Measurements from ENCODE around the gene PPCDC. TPM values are rescaled to one million over a fixed set of nuclear protein-coding genes. Genes with fewer than 3 reads are reported as not detected.

The PPCDC gene
- 12.8 TPM for total RNA-seq
- 13.6 TPM for polyA plus RNA-seq

DNA sequence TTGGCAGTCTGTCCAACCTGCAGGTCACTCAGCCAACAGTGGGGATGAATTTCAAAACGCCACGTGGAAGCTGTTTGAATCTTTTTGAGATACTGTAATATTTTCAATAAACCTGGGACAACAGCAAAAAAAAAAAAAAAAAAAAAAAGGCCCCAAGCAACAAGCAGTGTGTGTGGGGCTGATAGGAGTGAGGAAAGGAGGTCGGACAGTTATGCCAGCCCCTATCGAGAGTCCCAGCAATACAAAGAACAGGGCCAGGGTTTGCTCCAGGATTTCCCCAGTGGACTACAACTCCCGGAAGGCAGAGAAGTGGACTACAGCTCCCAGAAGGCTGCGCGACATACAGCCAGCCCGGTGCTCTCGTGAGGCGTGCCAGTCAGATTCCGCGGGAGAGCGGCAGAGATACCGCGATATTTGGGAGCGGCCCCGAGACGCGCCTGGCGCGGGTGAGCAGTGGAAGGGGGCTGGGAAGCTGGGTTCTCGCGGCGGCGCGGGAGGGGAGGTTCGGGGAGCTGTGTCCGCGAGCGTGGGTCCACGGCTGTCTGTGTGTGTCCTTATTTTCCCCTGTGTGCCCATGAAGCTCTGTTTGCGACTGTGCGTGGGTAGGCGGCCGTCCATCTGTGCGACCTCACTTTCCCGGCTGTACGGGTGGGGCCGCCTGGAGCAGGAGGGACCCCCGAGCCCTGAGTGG lies at the start of gene PPCDC:
Gene PPCDC (plus strand): TSS at position 410 of the 691 bp plus-strand sequence. CDS start 4,729 bp downstream, outside the sequence.
- H3K4me3 ChIP-seq (ENCODE audit: low read depth, low read length): peak within 1 kb of the TSS; percentile 87
- peak; percentile 91 for DNase-seq (ENCODE audit: extremely low spot score)
- H3K27ac ChIP-seq (ENCODE audit: low read depth): peak within 1 kb of the TSS; percentile 80
- no peaks in the 10 kb centered on the region for H3K4me1 ChIP-seq (ENCODE audit: insufficient read depth)
- no peaks in the 10 kb centered on the region for H3K36me3 ChIP-seq (ENCODE audit: insufficient read depth)
- WGBS: 3% methylated on average over 40 of the region's 40 CpGs

DNA sequence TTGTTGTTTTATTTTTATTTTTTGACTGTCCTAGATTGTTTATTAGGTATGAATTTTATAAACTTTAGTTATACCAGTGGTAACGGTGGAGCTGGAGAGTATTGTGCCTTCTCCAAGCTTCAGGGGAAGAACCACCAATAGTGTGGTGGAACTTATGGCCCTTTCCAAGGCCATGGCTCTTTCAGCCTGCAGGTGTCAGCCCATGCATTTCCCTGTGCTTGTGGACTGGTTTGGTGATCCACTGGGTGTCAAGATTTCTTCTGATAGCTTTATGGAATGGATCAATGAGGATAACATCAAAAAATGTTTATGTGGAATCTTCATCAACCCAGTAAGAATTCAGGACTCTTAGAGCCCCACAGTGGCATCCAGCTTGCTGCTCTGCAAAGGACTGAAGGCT lies 47.2 kb upstream of the PPCDC start:
- Histone ChIP-seq H3K27ac (ENCODE audit: low read depth) (no peak overlapping the region), H3K36me3 (ENCODE audit: insufficient read depth) (no peaks in the 10 kb centered on the region), H3K4me3 (ENCODE audit: low read depth, low read length) (no peak overlapping the region), H3K4me1 (ENCODE audit: insufficient read depth) (no peaks in the 10 kb centered on the region)
- DNase-seq (ENCODE audit: extremely low spot score): no peak
- 80% methylated on average over 1 of the region's 1 CpG for WGBS

DNA sequence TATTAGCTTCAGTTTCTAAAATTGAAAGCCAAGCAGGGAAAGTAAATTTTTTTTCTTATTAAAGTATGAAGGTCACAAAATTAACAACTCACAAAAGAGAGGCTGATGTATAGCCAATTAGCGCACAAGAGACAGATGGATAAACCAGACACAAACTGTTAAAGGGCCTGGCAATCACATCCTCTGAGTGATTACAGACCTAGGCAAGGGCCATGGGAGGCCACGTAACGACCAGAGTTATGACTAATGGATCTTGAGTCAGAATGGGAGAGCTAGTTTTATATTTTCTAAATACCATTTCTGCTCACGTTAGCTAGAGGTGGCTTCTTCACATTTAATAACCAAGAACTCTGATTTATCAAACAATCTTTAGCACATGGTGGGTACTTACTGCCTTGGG lies 45.8 kb upstream of the PPCDC start:
- no peak for DNase-seq (ENCODE audit: extremely low spot score)
- no peaks in the 10 kb centered on the region for H3K4me1 ChIP-seq (ENCODE audit: insufficient read depth)
- H3K27ac ChIP-seq (ENCODE audit: low read depth): no peak overlapping the region
- no peaks in the 10 kb centered on the region for H3K36me3 ChIP-seq (ENCODE audit: insufficient read depth)
- 55% methylated on average over 4 of the region's 4 CpGs for WGBS
- H3K4me3 ChIP-seq (ENCODE audit: low read depth, low read length): no peak overlapping the region

DNA sequence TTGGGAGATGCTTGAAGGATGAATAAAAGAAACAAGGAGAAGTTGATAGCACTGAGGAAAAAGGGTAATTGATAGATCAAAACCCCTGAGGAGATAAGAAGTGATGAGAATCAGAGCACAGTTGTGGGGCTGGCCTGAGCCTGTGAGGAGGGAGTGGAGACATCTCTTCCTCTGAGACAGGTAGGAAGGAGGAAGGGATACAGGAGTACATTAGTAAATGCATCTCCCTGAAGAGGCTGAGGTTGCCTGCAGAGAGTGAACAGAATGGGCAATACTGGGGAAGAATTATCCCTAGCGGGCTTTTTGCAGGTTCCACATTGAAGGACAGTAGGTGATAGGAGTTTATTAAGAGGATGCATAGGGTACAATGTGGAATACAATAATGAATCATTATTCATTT lies 45.3 kb upstream of the PPCDC start:
- no peak overlapping the region for H3K27ac ChIP-seq (ENCODE audit: low read depth)
- WGBS: 84% methylated on average over 1 of the region's 1 CpG
- H3K4me1 ChIP-seq (ENCODE audit: insufficient read depth): no peaks in the 10 kb centered on the region
- H3K4me3 ChIP-seq (ENCODE audit: low read depth, low read length): no peak overlapping the region
- no peaks in the 10 kb centered on the region for H3K36me3 ChIP-seq (ENCODE audit: insufficient read depth)
- no peak for DNase-seq (ENCODE audit: extremely low spot score)

DNA sequence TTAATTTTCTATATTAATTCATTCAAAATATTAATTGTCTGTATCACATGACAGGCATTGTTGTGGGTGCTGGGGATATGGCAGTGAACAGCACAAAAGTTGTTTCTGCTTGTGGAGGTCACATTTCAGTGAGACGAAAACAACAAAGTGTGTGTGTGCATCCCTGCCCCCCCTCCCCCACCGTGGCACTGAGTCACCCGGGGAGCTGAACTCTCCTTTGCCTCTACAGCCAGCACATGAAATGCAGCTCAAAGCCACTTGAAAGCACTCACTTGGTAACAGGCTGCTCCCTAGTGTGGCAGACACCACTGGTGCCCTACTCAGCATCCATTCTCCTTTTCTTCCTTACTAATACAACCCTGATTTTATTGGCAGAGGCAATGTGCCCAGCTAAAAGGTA lies 44.9 kb upstream of the PPCDC start:
- Histone ChIP-seq H3K36me3 (ENCODE audit: insufficient read depth) (no peaks in the 10 kb centered on the region), H3K4me1 (ENCODE audit: insufficient read depth) (no peaks in the 10 kb centered on the region), H3K27ac (ENCODE audit: low read depth) (no peak overlapping the region), H3K4me3 (ENCODE audit: low read depth, low read length) (no peak overlapping the region)
- 20% methylated on average over 3 of the region's 3 CpGs for WGBS
- no peak for DNase-seq (ENCODE audit: extremely low spot score)

DNA sequence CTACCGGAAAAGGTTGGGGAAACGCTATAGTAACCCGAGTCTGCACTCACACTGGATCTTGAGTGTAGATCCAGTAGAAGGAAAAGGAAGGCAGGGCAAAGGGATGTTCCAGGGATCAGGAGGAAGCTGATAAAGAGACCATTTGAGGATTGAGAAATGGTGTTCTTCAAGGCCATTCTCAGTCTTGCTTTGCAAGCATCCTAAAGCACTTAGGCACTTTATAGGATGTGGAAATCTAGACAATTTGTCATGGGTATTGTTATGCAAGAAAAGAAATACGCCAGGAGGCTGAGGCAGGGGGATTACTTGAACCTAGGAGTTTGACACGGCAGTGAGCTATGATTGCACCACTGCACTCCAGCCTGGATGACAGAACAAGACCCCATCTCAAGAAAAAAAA lies 41.2 kb upstream of the PPCDC start:
- Histone ChIP-seq H3K27ac (ENCODE audit: low read depth) (no peak overlapping the region), H3K36me3 (ENCODE audit: insufficient read depth) (no peaks in the 10 kb centered on the region), H3K4me1 (ENCODE audit: insufficient read depth) (no peaks in the 10 kb centered on the region), H3K4me3 (ENCODE audit: low read depth, low read length) (no peak overlapping the region)
- 72% methylated on average over 5 of the region's 5 CpGs for WGBS
- no peak for DNase-seq (ENCODE audit: extremely low spot score)

GRCh38 chr15:74983725-74984231 lies 39.6 kb upstream of the PPCDC start:
- no peak overlapping the region for H3K4me3 ChIP-seq (ENCODE audit: low read depth, low read length)
- no peak overlapping the region for H3K27ac ChIP-seq (ENCODE audit: low read depth)
- no peak for DNase-seq (ENCODE audit: extremely low spot score)
- 26% methylated on average over 4 of the region's 4 CpGs for WGBS
- H3K36me3 ChIP-seq (ENCODE audit: insufficient read depth): no peaks in the 10 kb centered on the region
- no peaks in the 10 kb centered on the region for H3K4me1 ChIP-seq (ENCODE audit: insufficient read depth)

DNA sequence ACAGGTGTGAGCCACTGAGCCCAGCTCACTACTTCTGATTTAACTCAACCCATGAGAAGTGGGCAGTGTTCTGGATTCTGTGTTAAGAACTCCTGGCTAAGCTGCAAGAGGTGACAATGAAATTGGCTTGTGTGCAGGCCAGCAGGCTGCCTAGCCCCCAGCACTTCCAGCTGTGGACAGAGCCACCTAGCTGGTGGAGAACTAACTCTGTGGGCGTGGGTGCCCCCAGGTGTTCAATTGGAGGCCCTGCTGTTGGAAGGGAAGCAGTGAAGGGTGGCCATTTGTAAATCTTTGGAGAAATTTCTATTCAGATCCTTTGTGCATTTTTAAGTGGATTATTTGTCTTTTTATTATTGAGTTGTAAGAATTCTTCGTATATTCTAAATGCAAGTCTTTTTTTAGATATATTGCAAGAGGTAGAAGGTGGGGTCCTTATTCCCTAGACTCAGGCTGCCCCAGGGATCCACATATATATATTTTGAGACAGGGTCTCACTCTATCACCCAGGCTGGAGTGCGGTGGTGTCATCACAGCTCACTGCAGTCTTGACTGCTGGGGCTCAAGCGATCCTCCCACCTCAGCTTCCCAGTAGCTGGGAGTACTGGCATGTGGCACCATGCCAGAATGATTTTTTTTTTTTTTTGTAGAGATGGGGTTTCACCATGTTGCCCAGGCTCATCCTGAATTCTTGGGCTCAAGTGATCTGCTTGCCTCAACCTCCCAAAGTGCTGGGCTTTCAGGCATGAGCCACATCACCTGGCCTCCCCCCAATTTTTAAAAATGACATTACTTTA lies 35.2 kb upstream of the PPCDC start:
- no peak for DNase-seq (ENCODE audit: extremely low spot score)
- H3K4me3 ChIP-seq (ENCODE audit: low read depth, low read length): no peak overlapping the region
- no peak overlapping the region for H3K27ac ChIP-seq (ENCODE audit: low read depth)
- H3K36me3 ChIP-seq (ENCODE audit: insufficient read depth): no peaks in the 10 kb centered on the region
- H3K4me1 ChIP-seq (ENCODE audit: insufficient read depth): no peaks in the 10 kb centered on the region
- 45% methylated on average over 4 of the region's 4 CpGs for WGBS

DNA sequence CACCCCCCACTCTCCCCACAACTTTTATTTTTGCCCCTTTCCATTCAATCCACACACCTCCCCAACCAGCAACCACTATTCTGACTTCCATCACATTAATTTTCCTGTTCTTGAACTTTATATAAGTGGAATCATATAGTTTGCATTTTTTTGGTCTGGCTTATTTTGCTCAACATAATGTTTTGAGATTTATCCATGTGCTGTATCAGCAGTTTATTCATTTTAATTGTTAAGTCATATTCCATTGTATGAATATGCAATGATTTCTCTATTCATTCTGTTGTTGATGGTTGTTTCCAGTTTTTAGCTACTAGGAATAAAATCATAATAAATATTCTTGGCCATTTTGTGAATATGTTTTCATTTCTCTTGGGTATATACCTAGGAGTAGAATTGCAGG lies 33.9 kb upstream of the PPCDC start:
- Histone ChIP-seq H3K4me1 (ENCODE audit: insufficient read depth) (no peaks in the 10 kb centered on the region), H3K4me3 (ENCODE audit: low read depth, low read length) (no peak overlapping the region), H3K36me3 (ENCODE audit: insufficient read depth) (no peaks in the 10 kb centered on the region), H3K27ac (ENCODE audit: low read depth) (no peak overlapping the region)
- DNase-seq (ENCODE audit: extremely low spot score): no peak

GRCh38 chr15:74992619-74993018 lies 30.8 kb upstream of the PPCDC start:
- no peak overlapping the region for H3K27ac ChIP-seq (ENCODE audit: low read depth)
- no peaks in the 10 kb centered on the region for H3K36me3 ChIP-seq (ENCODE audit: insufficient read depth)
- peaks cover 5% of the 10 kb centered on the region for H3K4me1 ChIP-seq (ENCODE audit: insufficient read depth)
- 66% methylated on average over 1 of the region's 1 CpG for WGBS
- no peak for DNase-seq (ENCODE audit: extremely low spot score)
- H3K4me3 ChIP-seq (ENCODE audit: low read depth, low read length): no peak overlapping the region

DNA sequence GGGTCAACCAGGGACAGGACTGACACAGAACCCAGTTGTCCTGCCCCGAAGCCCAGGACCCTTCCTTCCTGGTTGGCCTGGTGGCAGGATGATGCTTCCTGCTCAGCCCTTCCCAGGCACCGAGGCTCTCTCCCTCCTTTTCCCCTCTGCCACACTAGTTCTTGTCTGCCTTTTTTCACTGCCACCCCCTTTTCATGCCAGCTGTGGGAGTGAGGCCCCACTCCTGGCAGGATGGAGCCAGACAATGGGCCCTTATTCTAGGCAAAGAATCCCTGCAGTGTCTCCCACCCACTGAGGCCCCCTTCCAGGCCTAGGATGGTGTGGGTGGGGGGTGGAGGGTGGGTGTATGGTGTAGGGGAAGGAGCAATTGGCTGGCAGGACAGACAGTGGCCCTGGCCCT lies 29.2 kb upstream of the PPCDC start:
- no peaks in the 10 kb centered on the region for H3K36me3 ChIP-seq (ENCODE audit: insufficient read depth)
- WGBS: 64% methylated on average over 2 of the region's 2 CpGs
- peaks cover 5% of the 10 kb centered on the region for H3K4me1 ChIP-seq (ENCODE audit: insufficient read depth)
- DNase-seq (ENCODE audit: extremely low spot score): no peak
- no peak overlapping the region for H3K27ac ChIP-seq (ENCODE audit: low read depth)
- no peak overlapping the region for H3K4me3 ChIP-seq (ENCODE audit: low read depth, low read length)

GRCh38 chr15:74994685-74995084 lies 28.7 kb upstream of the PPCDC start:
- no peaks in the 10 kb centered on the region for H3K36me3 ChIP-seq (ENCODE audit: insufficient read depth)
- H3K4me1 ChIP-seq (ENCODE audit: insufficient read depth): peaks cover 5% of the 10 kb centered on the region
- WGBS: 32% methylated on average over 5 of the region's 5 CpGs
- no peak overlapping the region for H3K27ac ChIP-seq (ENCODE audit: low read depth)
- no peak overlapping the region for H3K4me3 ChIP-seq (ENCODE audit: low read depth, low read length)
- no peak for DNase-seq (ENCODE audit: extremely low spot score)

GRCh38 chr15:74995182-74995778 lies 28.1 kb upstream of the PPCDC start, which contains the start of gene SCAMP5:
Gene SCAMP5 (plus strand): TSS chr15:74995563. CDS start chr15:75011840, 16,277 bp downstream.
- peak within 1 kb of the TSS; percentile 82 for H3K4me3 ChIP-seq (ENCODE audit: low read depth, low read length)
- no peaks in the 10 kb centered on the region for H3K36me3 ChIP-seq (ENCODE audit: insufficient read depth)
- DNase-seq (ENCODE audit: extremely low spot score): peak; percentile 88
- WGBS: under 1% methylated on average over 58 of the region's 58 CpGs
- H3K27ac ChIP-seq (ENCODE audit: low read depth): no peak within 1 kb of the TSS
- H3K4me1 ChIP-seq (ENCODE audit: insufficient read depth): peaks cover 5% of the 10 kb centered on the region

Measured in urinary bladder (tissue), 4 donors.